Measurements from ENCODE around the gene DUXB. TPM values are rescaled to one million over a fixed set of nuclear protein-coding genes. Genes with fewer than 3 reads are reported as not detected.
A peak's percentile ranks its signal among the peaks of the same experiment; 100 is the strongest.

DUXB gene
- total and polyA plus RNA-seq, 8 donors: not detected

DNA sequence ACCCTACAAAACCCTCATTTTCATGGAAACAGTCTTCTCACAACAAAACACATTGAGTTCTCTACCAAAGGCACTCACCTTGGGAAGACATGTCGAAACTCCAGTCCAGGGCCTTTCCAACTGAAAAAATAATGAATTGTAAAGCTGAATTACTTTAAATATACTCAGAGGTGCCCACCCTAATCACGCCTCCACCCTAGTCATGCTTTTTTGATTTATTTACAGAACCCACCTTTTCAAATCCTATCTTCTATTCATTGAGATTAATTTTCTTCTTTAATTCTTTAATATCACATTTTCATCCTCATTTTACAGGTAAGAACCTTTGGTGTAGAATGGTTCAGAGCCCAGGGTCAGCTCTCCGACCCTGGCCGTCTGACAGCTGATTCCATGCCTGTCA, 24.4 kb downstream of the DUXB start, which contains the start of gene CPHXL2:
Gene CPHXL2, minus strand, starts transcription at position 101 of the 400 bp plus-strand sequence. Its CDS starts 10 bp downstream, at position 91.
- no peak for DNase-seq
- Histone ChIP-seq H3K4me1 (no peaks in the 10 kb centered on the region), H3K4me3 (no peak within 1 kb of the TSS), H3K36me3 (no peaks in the 10 kb centered on the region), H3K27ac (no peak within 1 kb of the TSS), H3K27me3 (no peaks in the 10 kb centered on the region), H3K9me3 (no peaks in the 10 kb centered on the region)
- no peak for FAIRE-seq
- 97% methylated on average over 4 of the region's 4 CpGs for WGBS, 2 donors
- intact Hi-C loops (cut with DNase I): no loop called here
- TF ChIP-seq CTCF (IDR thresholded peaks at IDR 0.05): no peak
- no peak for ATAC-seq

GRCh38 chr16:75667503-75667902, 33.8 kb downstream of the DUXB start:
- no peak for DNase-seq
- Histone ChIP-seq H3K27me3 (no peaks in the 10 kb centered on the region), H3K4me3 (no peak overlapping the region), H3K36me3 (no peaks in the 10 kb centered on the region), H3K27ac (no peak overlapping the region), H3K9me3 (no peaks in the 10 kb centered on the region), H3K4me1 (no peaks in the 10 kb centered on the region)
- intact Hi-C loops (cut with DNase I): no loop called here
- TF ChIP-seq CTCF (IDR thresholded peaks at IDR 0.05): no peak
- no peak for ATAC-seq
- FAIRE-seq: no peak

- WGBS, 2 donors: 72 to 77% methylated on average over 4 of the region's 4 CpGs
- peaks cover 0 to 32% (median 6%) of the 10 kb centered on the region in 3 donors for H3K36me3 ChIP-seq
- ATAC-seq: no peak
- no peaks in the 10 kb centered on the region for H3K9me3 ChIP-seq
- no peak overlapping the region for H3K27ac ChIP-seq
- intact Hi-C loops (cut with DNase I): no loop called here
- H3K4me3 ChIP-seq: no peak overlapping the region
- DNase-seq: no peak
- TF ChIP-seq CTCF (IDR thresholded peaks at IDR 0.05): no peak
- H3K4me1 ChIP-seq: no peaks in the 10 kb centered on the region
- no peak for FAIRE-seq
- H3K27me3 ChIP-seq: no peaks in the 10 kb centered on the region
Observed at GRCh38 chr16:75660726-75661302, 40.4 kb downstream of the DUXB start.

GRCh38 chr16:75660321-75660720, 40.9 kb downstream of the DUXB start:
- ATAC-seq: no peak
- no peaks in the 10 kb centered on the region for H3K9me3 ChIP-seq
- TF ChIP-seq CTCF (IDR thresholded peaks at IDR 0.05): no peak
- H3K27me3 ChIP-seq: no peaks in the 10 kb centered on the region
- H3K4me1 ChIP-seq: no peaks in the 10 kb centered on the region
- H3K4me3 ChIP-seq: no peak overlapping the region
- peaks cover 0 to 37% (median 8%) of the 10 kb centered on the region in 3 donors for H3K36me3 ChIP-seq
- no peak overlapping the region for H3K27ac ChIP-seq
- WGBS, 2 donors: 92 to 95% methylated on average over 6 of the region's 6 CpGs
- intact Hi-C loops (cut with DNase I): no loop called here
- no peak for DNase-seq
- FAIRE-seq: no peak

- H3K27ac ChIP-seq: no peak overlapping the region
- no peak overlapping the region for H3K4me3 ChIP-seq
- peaks cover 0 to 2% (median 0%) of the 10 kb centered on the region in 3 donors for H3K4me1 ChIP-seq
- no peaks in the 10 kb centered on the region for H3K27me3 ChIP-seq
- DNase-seq (no peak), FAIRE-seq (no peak), ATAC-seq (peak in 1 of 4 donors; percentile 7)
- intact Hi-C loops (cut with DNase I): no loop called here
- H3K36me3 ChIP-seq: peaks cover 0 to 48% (median 18%) of the 10 kb centered on the region in 3 donors
- TF ChIP-seq CTCF (IDR thresholded peaks at IDR 0.05): no peak
- WGBS, 2 donors: 93 to 95% methylated on average over 2 of the region's 2 CpGs
- no peaks in the 10 kb centered on the region for H3K9me3 ChIP-seq
Observed at GRCh38 chr16:75658175-75658574, 43.1 kb downstream of the DUXB start.
